Measurements from ENCODE around the gene EXOSC7.
"Not testable (repeated sequence)": the region's sequence is repeated elsewhere in the genome, so short reads cannot be mapped to it uniquely, and the experiment has no call there.

EXOSC7 gene

GRCh38 chr3:45027441-45027840 is 51.4 kb downstream of the EXOSC7 start:
- DNase-seq: no peak

- no peak for DNase-seq
These were observed 53.2 kb downstream of the EXOSC7 start for GRCh38 chr3:45029216-45029615.

GRCh38 chr3:45029661-45030060 is 53.6 kb downstream of the EXOSC7 start:
- DNase-seq: no peak

GRCh38 chr3:45031531-45031930 is 55.5 kb downstream of the EXOSC7 start:
- DNase-seq: no peak

GRCh38 chr3:45032113-45032512 is 56.1 kb downstream of the EXOSC7 start:
- no peak for DNase-seq

DNA sequence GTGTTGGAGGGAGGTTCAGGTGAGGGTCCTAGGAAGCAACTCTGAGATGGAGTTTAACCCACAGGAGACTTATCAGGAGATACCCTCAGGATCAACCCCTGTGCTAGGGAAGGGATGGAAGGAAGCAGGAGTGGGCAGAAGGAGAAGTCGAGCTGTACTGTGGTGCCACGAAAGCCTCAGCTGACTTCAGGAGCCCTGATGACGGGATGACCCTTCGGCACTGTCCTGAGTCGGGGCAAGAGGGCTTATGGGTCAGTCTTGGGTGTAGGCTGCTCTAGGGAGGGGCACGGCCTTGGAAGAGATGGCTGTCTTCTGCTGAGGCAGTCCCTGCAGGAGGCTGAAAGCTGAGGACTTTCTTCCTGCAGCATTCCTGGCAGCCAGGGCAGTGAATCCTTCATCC is 57.7 kb downstream of the EXOSC7 start:
- DNase-seq: no peak

GRCh38 chr3:45034612-45035252 is 58.7 kb downstream of the EXOSC7 start:
- DNase-seq: peak; percentile 17

DNA sequence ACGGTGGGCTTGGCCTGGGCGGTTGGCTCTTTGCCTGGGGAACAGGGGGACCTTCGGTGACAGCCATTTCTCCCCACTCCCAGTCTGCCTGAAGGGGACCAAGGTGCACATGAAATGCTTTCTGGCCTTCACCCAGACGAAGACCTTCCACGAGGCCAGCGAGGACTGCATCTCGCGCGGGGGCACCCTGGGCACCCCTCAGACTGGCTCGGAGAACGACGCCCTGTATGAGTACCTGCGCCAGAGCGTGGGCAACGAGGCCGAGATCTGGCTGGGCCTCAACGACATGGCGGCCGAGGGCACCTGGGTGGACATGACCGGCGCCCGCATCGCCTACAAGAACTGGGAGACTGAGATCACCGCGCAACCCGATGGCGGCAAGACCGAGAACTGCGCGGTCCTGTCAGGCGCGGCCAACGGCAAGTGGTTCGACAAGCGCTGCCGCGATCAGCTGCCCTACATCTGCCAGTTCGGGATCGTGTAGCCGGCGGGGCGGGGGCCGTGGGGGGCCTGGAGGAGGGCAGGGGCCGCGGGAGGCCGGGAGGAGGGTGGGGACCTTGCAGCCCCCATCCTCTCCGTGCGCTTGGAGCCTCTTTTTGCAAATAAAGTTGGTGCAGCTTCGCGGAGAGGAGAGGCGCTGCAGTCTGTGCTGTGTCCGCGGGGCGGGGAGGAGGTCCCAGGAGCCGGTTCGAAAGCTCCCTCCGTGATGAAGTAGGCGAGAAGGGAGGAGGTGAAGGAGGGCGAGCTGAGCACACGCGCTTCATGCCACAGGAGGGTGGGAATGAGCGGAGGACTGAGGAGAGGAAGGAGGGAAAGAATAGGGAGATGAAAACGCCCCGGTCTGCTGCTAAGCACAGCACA is 59.6 kb downstream of the EXOSC7 start:
- no peak for DNase-seq

DNA sequence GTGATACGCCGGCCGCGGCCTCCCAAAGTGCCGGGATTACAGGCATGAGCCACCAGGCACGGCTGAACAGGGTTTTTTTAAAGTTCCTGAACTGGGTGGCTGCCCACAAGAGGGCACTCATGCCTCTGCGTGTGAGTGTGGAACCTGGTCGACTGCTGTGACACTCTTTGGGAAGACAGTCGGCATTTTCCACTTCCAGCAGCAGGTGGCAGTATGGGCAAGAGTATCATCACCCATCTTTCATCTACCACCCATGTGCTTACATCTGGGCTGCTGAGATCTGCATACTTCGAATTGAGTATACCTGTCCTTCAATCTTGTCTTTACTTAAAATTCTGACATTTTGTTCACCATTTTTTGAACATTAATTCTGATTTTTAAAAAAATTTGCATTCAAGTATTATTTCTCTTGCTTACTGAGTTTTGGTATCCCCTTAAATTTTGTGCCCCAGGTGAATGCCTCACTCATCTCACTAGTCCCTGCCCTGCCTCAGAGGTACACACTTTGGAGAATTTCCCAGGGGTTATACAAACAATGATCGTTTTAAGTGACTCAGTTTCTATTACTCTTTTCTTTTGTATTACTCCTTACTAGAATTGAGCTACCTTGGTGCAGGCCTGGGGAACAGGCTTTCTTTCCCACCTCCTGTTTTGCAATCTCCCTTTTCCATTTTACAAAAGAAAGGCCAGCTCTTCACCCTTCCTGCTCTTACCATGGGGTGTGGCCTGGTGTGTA is 61.8 kb downstream of the EXOSC7 start:
- peak; percentile 95 for DNase-seq

- no peak for DNase-seq
These were observed 65.6 kb downstream of the EXOSC7 start for GRCh38 chr3:45041666-45042065.

DNA sequence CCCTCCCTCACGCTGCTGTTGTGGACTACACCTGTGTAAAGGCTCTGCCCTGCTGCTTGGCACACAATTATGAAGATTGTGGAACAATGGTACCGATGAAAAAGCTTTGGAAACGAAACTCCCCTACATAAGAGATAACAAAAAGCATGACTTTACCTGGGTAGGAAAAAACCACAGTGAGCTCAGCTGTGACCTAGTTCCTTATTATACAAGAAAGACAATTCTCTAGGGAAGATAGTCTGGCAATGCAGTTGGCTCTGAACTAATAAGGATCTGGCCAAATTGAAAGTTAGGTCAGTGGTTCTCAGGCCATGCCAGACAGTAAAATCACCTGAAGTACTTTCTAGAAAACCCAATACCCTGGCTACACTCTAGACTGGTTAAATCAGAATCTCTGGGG is 66.1 kb downstream of the EXOSC7 start:
- DNase-seq: no peak

- DNase-seq: peak; percentile 28
These were observed 67.8 kb downstream of the EXOSC7 start for GRCh38 chr3:45043728-45044299.

DNA sequence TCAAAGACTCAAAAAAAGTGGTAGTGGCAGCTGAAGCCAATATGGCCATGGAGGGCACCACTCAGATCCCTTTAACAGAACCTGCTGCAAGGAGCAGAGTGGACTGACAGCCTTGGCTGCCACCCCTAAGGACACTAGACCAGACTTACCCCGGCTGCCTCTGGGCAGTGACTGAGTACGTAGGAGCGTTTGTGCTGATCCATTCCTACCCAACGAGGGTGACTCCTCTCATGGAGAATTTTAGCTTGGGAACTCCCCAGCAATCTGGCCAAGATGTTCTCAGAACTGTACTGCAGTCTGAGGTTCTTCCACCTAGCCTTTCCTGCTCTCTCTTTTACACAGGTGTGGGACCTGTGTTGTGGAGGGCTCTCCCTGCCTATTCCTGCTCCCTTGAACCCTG is 72.2 kb downstream of the EXOSC7 start:
- no peak for DNase-seq

DNA sequence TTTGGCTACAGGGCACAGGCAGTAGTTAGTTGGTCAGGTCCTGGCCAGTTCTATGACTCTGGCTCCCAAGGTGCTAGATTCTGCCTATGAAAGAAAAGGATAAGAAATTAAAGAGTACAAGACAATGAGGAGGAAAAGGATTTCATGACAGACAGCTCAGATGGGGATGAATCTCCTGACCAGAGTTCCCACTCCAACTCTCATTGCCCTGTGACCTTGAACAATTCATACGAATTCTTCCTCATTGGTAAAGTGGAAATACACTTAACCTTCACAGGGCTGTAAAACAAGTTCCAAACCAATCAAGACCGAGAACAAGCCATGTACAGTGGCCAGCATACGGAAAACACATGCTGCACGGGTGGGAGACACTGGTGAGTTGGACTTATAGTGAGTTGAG is 73.8 kb downstream of the EXOSC7 start:
- no peak for DNase-seq

GRCh38 chr3:45051685-45052084 is 75.6 kb downstream of the EXOSC7 start:
- no peak for DNase-seq

DNA sequence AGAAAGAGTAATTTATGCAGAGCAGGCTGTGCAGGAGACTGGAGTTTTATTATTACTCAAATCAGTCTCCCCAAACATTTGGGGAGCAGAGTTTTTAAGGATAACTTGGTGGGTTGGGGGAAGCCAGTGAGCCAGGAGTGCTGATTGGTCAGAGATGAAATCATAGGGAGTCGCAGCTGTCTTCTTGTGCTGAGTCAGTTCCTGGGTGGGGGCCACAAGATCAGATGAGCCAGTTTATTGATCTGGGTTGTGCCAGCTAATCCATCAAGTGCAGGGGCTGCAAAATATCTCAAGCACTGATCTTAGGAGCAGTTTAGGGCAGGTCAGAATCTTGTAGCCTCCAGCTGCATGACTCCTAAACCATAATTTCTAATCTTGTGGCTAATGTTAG is 77.8 kb downstream of the EXOSC7 start:
- DNase-seq: not testable (repeated sequence)

GRCh38 chr3:45054196-45054857 is 78.3 kb downstream of the EXOSC7 start:
- peak; percentile 49 for DNase-seq

- no peak for DNase-seq
These were observed 79.0 kb downstream of the EXOSC7 start for GRCh38 chr3:45055032-45055410.

DNA sequence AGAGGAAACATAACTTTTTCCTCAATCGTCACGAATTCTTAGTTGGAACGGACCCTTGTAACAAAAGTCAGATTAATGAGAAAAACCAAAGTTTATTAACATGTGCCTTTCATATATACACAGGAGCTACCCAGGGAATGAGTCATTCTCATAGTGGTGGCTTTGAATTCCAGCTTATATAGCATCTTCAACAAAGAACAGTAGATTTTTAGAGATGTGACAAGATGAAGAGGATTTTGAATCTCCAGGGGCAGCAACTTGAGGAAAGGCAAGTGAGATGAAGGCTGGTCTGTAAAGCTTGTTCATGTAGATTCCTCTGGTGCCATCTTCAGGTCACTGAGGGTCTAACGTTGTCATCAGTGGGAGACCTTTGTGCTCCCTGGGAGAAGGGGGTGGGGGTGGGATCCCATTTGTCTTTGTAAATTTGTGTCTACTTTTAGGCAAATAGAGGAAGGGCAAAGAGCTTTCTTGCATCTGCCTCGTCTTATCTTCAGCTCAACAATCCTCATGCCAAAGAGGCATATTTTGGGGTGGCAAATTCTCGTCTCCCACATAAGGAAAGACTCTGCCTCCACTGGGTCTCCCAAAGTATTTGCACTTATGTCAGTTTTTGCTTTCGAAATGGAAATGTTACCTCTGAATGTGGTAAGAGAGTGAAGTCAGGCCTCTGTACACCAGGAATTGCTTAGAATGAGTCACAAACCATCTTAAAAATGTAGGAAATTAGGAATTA is 79.5 kb downstream of the EXOSC7 start:
- DNase-seq: peak; percentile 73

GRCh38 chr3:45056608-45057301 is 80.7 kb downstream of the EXOSC7 start:
- DNase-seq: no peak

- no peak for DNase-seq
These were observed 81.5 kb downstream of the EXOSC7 start for GRCh38 chr3:45057557-45057956.

DNA sequence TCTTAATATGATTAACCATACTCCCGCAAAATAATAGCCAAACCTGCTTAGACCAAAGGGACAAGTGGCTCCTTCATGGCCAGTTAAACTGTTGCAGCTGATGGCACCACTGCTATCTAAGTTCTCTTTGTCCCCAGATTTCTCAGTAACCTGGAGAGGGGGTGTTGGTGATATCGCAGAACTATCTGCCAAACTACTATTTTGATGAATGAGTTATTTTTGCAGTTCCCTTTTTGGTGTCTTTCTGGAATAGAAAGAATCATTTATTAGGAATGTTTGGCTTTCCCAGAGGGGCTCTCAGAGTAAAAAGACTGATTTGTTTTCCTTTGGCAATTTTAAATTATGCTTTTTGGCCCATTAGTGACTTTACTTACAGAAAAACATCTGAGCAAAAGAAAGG is 83.1 kb downstream of the EXOSC7 start:
- no peak for DNase-seq
